ENCODE measurements around the gene KCNH5.

KCNH5 gene

GRCh38 chr14:63011623-63012022, 33.6 kb downstream of the KCNH5 start:
- no peak for DNase-seq (ENCODE audit: low read depth)
- TF ChIP-seq CTCF (conservative IDR thresholded peaks at IDR 0.05; ENCODE audit: low read depth, low read length) = no peak
- H3K4me3 ChIP-seq (ENCODE audit: low read depth, low read length) = no peak overlapping the region

GRCh38 chr14:63009495-63009894, 35.8 kb downstream of the KCNH5 start:
- TF ChIP-seq CTCF (conservative IDR thresholded peaks at IDR 0.05; ENCODE audit: low read depth, low read length) = no peak
- DNase-seq (ENCODE audit: low read depth) = no peak
- no peak overlapping the region for H3K4me3 ChIP-seq (ENCODE audit: low read depth, low read length)

- no peak overlapping the region for H3K4me3 ChIP-seq (ENCODE audit: low read depth, low read length)
- TF ChIP-seq CTCF (conservative IDR thresholded peaks at IDR 0.05; ENCODE audit: low read depth, low read length) = no peak
- DNase-seq (ENCODE audit: low read depth) = no peak
These were observed 38.7 kb downstream of the KCNH5 start for GRCh38 chr14:63006531-63006930.

DNA sequence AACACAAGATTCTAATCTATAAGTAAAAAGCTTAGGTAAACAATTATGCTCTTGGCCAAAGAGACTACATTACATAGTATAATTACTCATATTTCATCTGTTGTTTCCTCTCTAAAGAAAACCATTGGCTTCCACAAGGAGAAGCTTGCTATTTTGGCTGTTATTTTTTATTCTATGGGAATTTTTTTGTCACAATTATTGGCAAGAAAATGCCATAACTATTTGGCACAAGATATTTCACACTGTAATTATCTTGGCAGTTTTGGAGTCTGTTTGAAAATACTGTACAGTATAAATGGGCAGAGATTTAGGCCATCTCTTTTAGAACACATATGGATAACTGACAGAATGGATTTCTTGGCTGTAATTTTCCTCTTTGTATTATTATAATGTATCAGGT, 51.2 kb downstream of the KCNH5 start:
- no peak for DNase-seq (ENCODE audit: low read depth)
- no peak overlapping the region for H3K4me3 ChIP-seq (ENCODE audit: low read depth, low read length)
- no peak for TF ChIP-seq CTCF (conservative IDR thresholded peaks at IDR 0.05; ENCODE audit: low read depth, low read length)

GRCh38 chr14:62988967-62989366, 56.3 kb downstream of the KCNH5 start:
- no peak for TF ChIP-seq CTCF (conservative IDR thresholded peaks at IDR 0.05; ENCODE audit: low read depth, low read length)
- no peak overlapping the region for H3K4me3 ChIP-seq (ENCODE audit: low read depth, low read length)
- peak; percentile 0 for DNase-seq (ENCODE audit: low read depth)

DNA sequence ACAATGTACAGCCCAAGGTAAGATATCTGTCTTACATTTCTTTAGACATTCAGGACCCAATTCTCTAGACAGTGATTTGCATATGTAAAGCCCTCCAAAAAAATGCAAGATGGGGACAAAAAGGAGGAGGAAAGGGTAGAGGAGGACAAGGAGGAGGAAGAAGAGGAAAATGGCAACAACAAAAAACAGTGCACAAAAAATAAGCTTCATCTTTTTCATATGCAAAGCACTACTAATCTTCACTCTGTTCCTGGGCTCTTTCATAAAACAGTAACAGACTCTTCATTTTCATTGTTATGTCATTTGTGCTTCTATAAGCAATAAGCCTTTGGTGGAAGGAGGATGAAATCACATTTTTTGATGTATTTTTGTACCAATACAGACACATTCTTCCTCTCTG, 61.4 kb downstream of the KCNH5 start:
- H3K4me3 ChIP-seq (ENCODE audit: low read depth, low read length) = no peak overlapping the region
- no peak for DNase-seq (ENCODE audit: low read depth)
- TF ChIP-seq CTCF (conservative IDR thresholded peaks at IDR 0.05; ENCODE audit: low read depth, low read length) = no peak

- no peak for TF ChIP-seq CTCF (conservative IDR thresholded peaks at IDR 0.05; ENCODE audit: low read depth, low read length)
- no peak for DNase-seq (ENCODE audit: low read depth)
- H3K4me3 ChIP-seq (ENCODE audit: low read depth, low read length) = no peak overlapping the region
These were observed 64.6 kb downstream of the KCNH5 start for GRCh38 chr14:62980693-62981092.
